GM21360 (cell line): ENCODE measurements around the gene CPA2.
"Not testable (repeated sequence)": the region's sequence is repeated elsewhere in the genome, so short reads cannot be mapped to it uniquely, and the experiment has no call there.

ENCODE experiments used
- ATAC-seq: cut with Tn5 transposase; IDR thresholded peaks from one replicate; pipeline ENCODE4 v1.9.1; 2021; ENCODE audit warnings: mild to moderate bottlenecking, moderate library complexity; ENCODE audit not compliant: unreplicated experiment

CPA2 gene

DNA sequence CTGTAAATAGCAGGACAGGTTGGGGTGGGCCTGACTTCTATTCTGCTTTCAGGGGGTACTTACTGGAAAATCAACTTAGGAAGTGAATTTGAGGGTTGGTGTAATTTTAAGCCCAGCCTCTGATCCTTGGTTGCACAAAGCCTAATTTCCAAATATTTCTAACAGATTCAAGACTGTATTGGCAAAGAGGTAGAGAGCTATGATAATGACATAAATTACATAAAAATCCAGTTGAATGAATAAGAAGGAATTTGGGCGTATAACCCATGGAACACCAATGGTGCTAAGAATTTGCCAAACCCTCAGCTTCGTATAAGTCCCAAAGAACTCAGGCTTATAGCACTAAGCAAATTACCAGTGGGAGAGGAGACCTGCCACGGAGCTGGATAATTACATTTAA, 38.2 kb downstream of the CPA2 start:
- no peak for ATAC-seq

GRCh38 chr7:130305433-130306042, 38.9 kb downstream of the CPA2 start:
- no peak for ATAC-seq

GRCh38 chr7:130309986-130310385, 43.3 kb downstream of the CPA2 start:
- no peak for ATAC-seq

DNA sequence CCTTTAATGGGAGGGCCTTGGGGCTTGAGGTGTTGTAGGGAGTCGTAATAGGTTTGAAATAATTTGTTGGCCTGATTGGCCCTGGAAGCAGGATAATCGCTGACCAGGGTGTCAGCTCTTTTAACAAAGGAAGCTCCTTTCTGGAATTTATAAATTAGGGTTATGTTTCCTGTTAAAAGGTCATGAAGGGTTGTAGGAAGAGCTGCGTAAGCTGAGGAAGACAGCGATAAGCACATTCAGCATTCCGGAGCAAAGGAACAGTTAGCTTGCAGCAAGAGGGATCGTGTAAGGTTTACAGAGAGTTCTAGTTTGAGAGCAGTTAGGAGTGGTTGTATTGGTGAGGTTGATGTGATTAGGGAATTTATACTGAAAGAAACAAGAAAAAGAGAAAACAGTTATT, 47.6 kb downstream of the CPA2 start:
- no peak for ATAC-seq

DNA sequence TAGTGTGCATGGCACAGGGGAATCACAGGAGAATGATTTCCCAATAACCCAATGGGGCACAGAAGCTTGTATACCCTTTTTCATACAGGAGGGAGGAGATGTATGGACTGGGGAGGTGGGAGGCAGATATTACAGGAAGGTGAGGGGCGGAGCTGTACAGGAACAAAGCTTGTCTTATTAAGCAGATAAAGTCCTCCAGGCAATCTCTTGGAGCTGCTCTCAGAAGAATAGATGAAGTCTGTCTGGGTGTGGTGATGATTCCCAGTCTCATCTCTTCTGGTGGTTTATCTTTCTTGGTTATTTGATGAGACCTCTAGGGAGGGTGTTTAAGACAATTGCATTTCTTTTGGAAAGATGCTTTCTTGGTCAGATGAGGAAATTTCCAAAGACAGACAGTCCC, 52.9 kb downstream of the CPA2 start:
- no peak for ATAC-seq

- ATAC-seq, result not testable (repeated sequence)
Observed at GRCh38 chr7:130321542-130322229, 55.0 kb downstream of the CPA2 start.

GRCh38 chr7:130322615-130323014, 56.0 kb downstream of the CPA2 start:
- no peak for ATAC-seq

- ATAC-seq, result no peak
Observed at GRCh38 chr7:130324306-130324943, 57.8 kb downstream of the CPA2 start.

- no peak for ATAC-seq
Observed at GRCh38 chr7:130329681-130330080, 63.0 kb downstream of the CPA2 start.

GRCh38 chr7:130332259-130333053, 65.8 kb downstream of the CPA2 start:
- ATAC-seq, result no peak

DNA sequence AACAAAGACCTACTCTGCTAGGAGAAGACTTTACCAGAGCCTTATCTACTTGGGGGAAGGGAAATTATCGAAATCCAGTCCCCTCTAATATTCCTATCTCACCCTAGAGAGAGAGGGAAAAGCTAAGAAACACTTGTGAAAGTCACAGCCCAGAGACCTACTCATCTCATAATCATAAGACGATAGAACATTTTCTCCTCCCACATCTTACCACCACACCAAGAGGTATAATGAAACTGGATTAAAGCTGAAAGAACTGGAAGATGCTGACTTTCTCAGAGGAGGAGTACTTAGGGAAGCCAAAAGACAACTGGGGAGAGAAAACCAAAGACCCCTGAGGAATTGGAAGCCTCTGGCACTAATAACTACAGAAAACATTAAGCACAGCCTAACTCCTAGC, 67.2 kb downstream of the CPA2 start:
- no peak for ATAC-seq

- ATAC-seq, result no peak
Observed at GRCh38 chr7:130334274-130334673, 67.6 kb downstream of the CPA2 start.

GRCh38 chr7:130337410-130337971, 70.8 kb downstream of the CPA2 start:
- no peak for ATAC-seq

DNA sequence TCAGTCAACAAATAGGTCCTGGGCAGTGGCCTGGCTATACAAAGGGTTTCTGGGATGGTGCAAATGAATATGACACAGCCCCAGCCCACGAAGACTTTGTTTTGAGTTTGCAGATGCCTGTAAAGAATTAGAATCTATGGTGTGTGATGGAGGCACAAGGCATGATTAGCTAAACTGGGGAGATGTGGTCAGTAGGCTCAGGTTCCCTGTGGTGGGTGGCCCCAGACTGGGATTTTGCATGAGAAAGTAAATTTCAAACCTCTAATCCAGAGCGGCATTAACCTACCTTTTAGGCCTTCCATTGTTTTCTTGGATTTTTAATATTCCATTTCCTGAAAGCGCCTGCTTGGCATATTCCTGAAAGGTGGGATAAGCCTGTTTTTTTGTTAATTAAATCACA, 71.6 kb downstream of the CPA2 start:
- ATAC-seq, result no peak
